HG02870 (cell line): ENCODE measurements around the gene MAT2B.

Source experiments
- ATAC-seq: cut with Tn5 transposase; IDR thresholded peaks from one replicate; pipeline ENCODE4 v1.9.1; 2021; ENCODE audit warnings: mild to moderate bottlenecking, moderate library complexity; ENCODE audit not compliant: unreplicated experiment

Gene MAT2B

GRCh38 chr5:163548649-163549048, 43.2 kb downstream of the MAT2B start:
- no peak for ATAC-seq

DNA sequence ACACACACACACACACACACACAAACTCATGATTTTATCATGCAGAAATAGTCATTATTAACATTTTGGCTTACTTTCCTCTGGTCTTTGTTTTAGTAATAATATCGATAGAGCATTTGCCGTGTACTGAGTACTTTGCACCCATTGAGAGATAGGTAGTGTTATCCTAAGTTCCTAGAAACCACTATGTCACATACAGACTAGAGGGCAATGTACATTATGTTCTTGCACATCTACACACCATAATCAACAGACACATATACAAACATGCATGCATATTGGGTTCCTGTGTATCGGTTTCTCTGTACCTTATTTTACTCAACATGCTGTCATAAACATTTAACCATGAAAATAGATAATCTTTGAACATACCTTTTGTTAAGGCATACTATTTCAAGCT, 45.7 kb downstream of the MAT2B start:
- ATAC-seq = no peak

GRCh38 chr5:163552536-163552935, 47.1 kb downstream of the MAT2B start:
- ATAC-seq = no peak

GRCh38 chr5:163561339-163561738, 55.9 kb downstream of the MAT2B start:
- ATAC-seq = no peak

GRCh38 chr5:163562071-163562470, 56.7 kb downstream of the MAT2B start:
- ATAC-seq = no peak

GRCh38 chr5:163563112-163563511, 57.7 kb downstream of the MAT2B start:
- no peak for ATAC-seq

DNA sequence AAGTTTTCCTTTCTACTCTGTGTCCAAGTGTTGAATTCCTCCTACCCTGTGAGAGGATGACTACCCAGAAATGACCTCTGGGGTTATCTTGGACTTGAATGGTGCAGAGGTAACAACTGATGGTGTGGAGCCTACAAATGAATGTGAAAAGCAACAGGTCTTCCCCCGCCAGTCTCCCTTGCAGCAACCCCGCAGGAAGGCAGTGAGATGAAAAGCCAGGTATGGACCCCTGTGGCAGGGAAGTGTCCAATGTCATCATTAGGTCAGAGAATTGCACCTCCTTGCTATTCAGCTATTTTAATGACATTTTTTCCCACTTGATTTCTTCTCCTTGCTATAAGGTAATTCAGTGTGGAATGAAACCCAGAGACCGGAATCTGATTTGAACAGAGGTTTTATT, 58.5 kb downstream of the MAT2B start:
- no peak for ATAC-seq

DNA sequence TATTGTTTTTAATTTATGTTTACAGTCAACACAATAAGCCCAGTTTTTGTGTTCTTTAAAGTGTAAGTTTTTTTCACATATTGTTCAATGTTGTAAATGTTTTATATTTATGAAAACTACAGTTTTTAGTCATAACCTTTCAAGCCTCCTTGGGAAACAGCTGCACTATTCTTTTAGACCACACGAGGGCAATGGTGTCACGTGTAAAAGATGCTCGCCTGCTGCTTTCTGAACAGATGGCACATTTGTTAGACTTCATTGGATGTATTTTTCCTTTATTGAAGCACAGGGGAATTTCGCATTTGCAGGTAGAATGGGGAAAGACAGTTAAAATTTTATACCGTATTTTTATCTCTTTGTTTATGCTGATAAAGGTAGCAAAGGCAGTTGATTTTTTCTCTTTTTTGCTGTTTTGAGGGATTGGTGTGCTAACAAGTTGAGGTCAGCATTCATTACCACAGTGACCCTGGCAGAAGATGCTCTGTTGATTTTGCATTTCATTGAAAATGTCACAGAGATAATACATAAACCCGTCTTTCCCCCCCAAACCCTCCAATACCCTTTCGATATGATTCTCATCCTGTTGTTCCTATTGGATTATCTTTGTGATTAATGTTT, 59.0 kb downstream of the MAT2B start:
- ATAC-seq = peak; percentile 40

- no peak for ATAC-seq
These were observed 60.1 kb downstream of the MAT2B start for GRCh38 chr5:163565492-163565891.

GRCh38 chr5:163565931-163566608, 60.7 kb downstream of the MAT2B start:
- ATAC-seq = peak; percentile 58

- no peak for ATAC-seq
These were observed 61.3 kb downstream of the MAT2B start for GRCh38 chr5:163566678-163567077.

- ATAC-seq = no peak
These were observed 62.4 kb downstream of the MAT2B start for GRCh38 chr5:163567811-163568210.
